H9 (cell line): ENCODE results near the gene SLC9A9. TPM values are rescaled to one million over a fixed set of nuclear protein-coding genes. Genes with fewer than 3 reads are reported as not detected.

Experiments used
- DNase-seq: peaks from one replicate; pipeline ENCODE4 v3.0.0-alpha.2; 2017
- H2AFZ ChIP-seq: one replicate; pipeline ENCODE4 v1.6.1; 2013; ENCODE audit warnings: mild to moderate bottlenecking, low read length, control low read depth, moderate library complexity
- H2AK5ac ChIP-seq: 2 replicates; pipeline ENCODE4 v1.6.1; 2013; ENCODE audit warnings: low read length, control low read depth, mixed read lengths; ENCODE audit not compliant: insufficient read length
- H2BK120ac ChIP-seq: one replicate; pipeline ENCODE4 v1.6.1; 2013; ENCODE audit warnings: low read depth, mild to moderate bottlenecking, low read length, control low read depth, inconsistent platforms; ENCODE audit not compliant: poor library complexity, severe bottlenecking
- H2BK12ac ChIP-seq: 2 replicates; pipeline ENCODE4 v1.6.1; 2013; ENCODE audit warnings: low read length, control low read depth, mixed read lengths, low read depth; ENCODE audit not compliant: insufficient read length
- H2BK15ac ChIP-seq: 2 replicates; pipeline ENCODE4 v1.6.1; 2013; ENCODE audit warnings: low read depth, low read length, control low read depth
- H2BK20ac ChIP-seq: one replicate; pipeline ENCODE4 v1.6.1; 2013; ENCODE audit warnings: low read depth, mild to moderate bottlenecking, low read length, control low read depth, inconsistent platforms; ENCODE audit not compliant: poor library complexity, severe bottlenecking
- H2BK5ac ChIP-seq: 2 replicates; pipeline ENCODE4 v1.6.1; 2013; ENCODE audit warnings: low read length, control low read depth, mixed read lengths; ENCODE audit not compliant: insufficient read length
- H3K14ac ChIP-seq: 2 replicates; pipeline ENCODE4 v1.6.1; 2013; ENCODE audit warnings: low read length, control low read depth; ENCODE audit not compliant: insufficient read depth
- H3K18ac ChIP-seq: 2 replicates; pipeline ENCODE4 v1.6.1; 2013; ENCODE audit warnings: low read depth, mild to moderate bottlenecking, mixed read lengths, low read length, control low read depth; ENCODE audit not compliant: insufficient read length
- H3K23ac ChIP-seq: 2 replicates; pipeline ENCODE4 v1.6.1; 2013; ENCODE audit warnings: low read length, control low read depth, mixed read lengths, low read depth; ENCODE audit not compliant: insufficient read length
- H3K23me2 ChIP-seq: 2 replicates; pipeline ENCODE4 v1.6.1; 2013; ENCODE audit warnings: low read depth, mild to moderate bottlenecking, mixed read lengths, low read length, control low read depth; ENCODE audit not compliant: insufficient read length, poor library complexity, severe bottlenecking
- H3K27ac ChIP-seq: 2 replicates; pipeline ENCODE4 v1.5.1; 2013; ENCODE audit warnings: low read length, control low read depth, mixed read lengths, low read depth; ENCODE audit not compliant: insufficient read length
- H3K27me3 ChIP-seq: 2 replicates; pipeline ENCODE4 v1.6.1; 2013; ENCODE audit warnings: low read length, control low read depth, inconsistent platforms; ENCODE audit not compliant: insufficient read depth
- H3K4ac ChIP-seq: 2 replicates; pipeline ENCODE4 v1.6.1; 2013; ENCODE audit warnings: low read depth, mild to moderate bottlenecking, control low read depth, inconsistent platforms, low read length, moderate library complexity
- H3K4me1 ChIP-seq: 2 replicates; pipeline ENCODE4 v1.6.1; 2013; ENCODE audit warnings: low read length, control low read depth, inconsistent platforms; ENCODE audit not compliant: insufficient read depth
- H3K4me2 ChIP-seq: 2 replicates; pipeline ENCODE4 v1.6.1; 2013; ENCODE audit warnings: low read length, control low read depth, mixed read lengths; ENCODE audit not compliant: insufficient read length, insufficient read depth
- H3K56ac ChIP-seq: 2 replicates; pipeline ENCODE4 v1.6.1; 2013; ENCODE audit warnings: low read depth, mild to moderate bottlenecking, mixed read lengths, low read length, control low read depth; ENCODE audit not compliant: insufficient read length
- H3K79me1 ChIP-seq: 2 replicates; pipeline ENCODE4 v1.6.1; 2013; ENCODE audit warnings: low read depth, mild to moderate bottlenecking, moderate library complexity, low read length, control low read depth, inconsistent platforms; ENCODE audit not compliant: insufficient read depth, poor library complexity, severe bottlenecking
- H3K79me2 ChIP-seq: 2 replicates; pipeline ENCODE4 v1.6.1; 2013; ENCODE audit warnings: low read length, control low read depth, inconsistent platforms; ENCODE audit not compliant: insufficient read depth
- H3K9ac ChIP-seq: 2 replicates; pipeline ENCODE4 v1.6.1; 2013; ENCODE audit warnings: low read length, control low read depth, mixed read lengths; ENCODE audit not compliant: insufficient read length; ENCODE audit errors: extremely low read depth
- H3K9me3 ChIP-seq: one replicate; pipeline ENCODE4 v1.6.1; 2013; ENCODE audit warnings: low read depth, low read length, inconsistent platforms; ENCODE audit not compliant: control insufficient read depth
- H3T11ph ChIP-seq: one replicate; pipeline ENCODE4 v1.6.1; 2013; ENCODE audit warnings: mild to moderate bottlenecking, low read length, control low read depth, inconsistent platforms
- H4K20me1 ChIP-seq: one replicate; pipeline ENCODE4 v1.6.1; 2013; ENCODE audit not compliant: control insufficient read depth, insufficient read length, insufficient read depth
- H4K5ac ChIP-seq: 2 replicates; pipeline ENCODE4 v1.6.1; 2013; ENCODE audit warnings: low read depth, mild to moderate bottlenecking, mixed read lengths, low read length, control low read depth; ENCODE audit not compliant: insufficient read length
- H4K8ac ChIP-seq: replicated peaks from 2 replicates; pipeline ENCODE4 v1.6.1; 2013; ENCODE audit warnings: low read length, control low read depth, mixed read lengths, low read depth; ENCODE audit not compliant: insufficient read length
- H4K91ac ChIP-seq: 2 replicates; pipeline ENCODE4 v1.6.1; 2013; ENCODE audit warnings: low read depth, mild to moderate bottlenecking, moderate library complexity, mixed read lengths, low read length, control low read depth; ENCODE audit not compliant: insufficient read length
- H3K27ac Mint-ChIP-seq, 3 experiments: 2 replicates in 2 of 3; 3 replicates in 1 of 3; pipeline ENCODE4 v1.8.0; 2020 to 2021; ENCODE audit warnings: mixed read lengths in 3 of 3, mild to moderate bottlenecking in 1 of 3, moderate library complexity in 1 of 3
- H3K27me3 Mint-ChIP-seq: 2 replicates; pipeline ENCODE4 v1.8.0; 2021; ENCODE audit warnings: low read depth, mild to moderate bottlenecking, moderate library complexity, mixed read lengths
- H3K36me3 Mint-ChIP-seq, 3 experiments: 2 replicates in 2 of 3; 3 replicates in 1 of 3; pipeline ENCODE4 v1.8.0; 2020 to 2021; ENCODE audit warnings: low read depth in 3 of 3, mixed read lengths in 3 of 3; ENCODE audit not compliant: insufficient read depth in 1 of 3
- H3K4me1 Mint-ChIP-seq, 2 experiments: 2 replicates each; pipeline ENCODE4 v1.8.0; 2020; ENCODE audit warnings: mixed read lengths in 2 of 2
- H3K4me3 Mint-ChIP-seq, 2 experiments: 2 replicates in 1 of 2; 3 replicates in 1 of 2; pipeline ENCODE4 v1.8.0; 2020 to 2021; ENCODE audit warnings: mild to moderate bottlenecking in 2 of 2, mixed read lengths in 2 of 2, moderate library complexity in 1 of 2
- H3K9me3 Mint-ChIP-seq, 2 experiments: 2 replicates in 1 of 2; 3 replicates in 1 of 2; pipeline ENCODE4 v1.8.0; 2020; ENCODE audit warnings: mild to moderate bottlenecking in 2 of 2, mixed read lengths in 2 of 2, moderate library complexity in 1 of 2
- CTCF ChIP-seq: fragments of 200-600 bp; sonication (generic); conservative IDR thresholded peaks from 3 replicates; pipeline ENCODE4 v1.8.0; 2021; ENCODE audit warnings: antibody characterized with exemption, mild to moderate bottlenecking
- WGBS: extraction: QIAGEN DNeasy Blood & Tissue Kit; methylation state at CpG from one replicate; pipeline ENCODE4 v1.1.7; 2013; ENCODE audit warnings: missing lambda C conversion rate, low lambda C conversion rate, mixed read lengths; ENCODE audit not compliant: insufficient read length; ENCODE audit errors: extremely low coverage; 5-methylcytosine and 5-hydroxymethylcytosine counted together
- total RNA-seq: library from RNA; stranded (reverse); gene quantifications from 2 replicates; pipeline ENCODE4 v1.2.1, GENCODE V29; 2021

The SLC9A9 gene
- total RNA-seq, 1 experiment from 2014 or later = 0.35 TPM

GRCh38 chr3:143497382-143497781 is 350.9 kb downstream of the SLC9A9 start:
- H3K4ac ChIP-seq = no peak overlapping the region
- no peak overlapping the region for H3K23ac ChIP-seq
- H3T11ph ChIP-seq = no peak overlapping the region
- H4K91ac ChIP-seq = no peak overlapping the region
- H3K4me2 ChIP-seq = no peak overlapping the region
- no peak overlapping the region for H2BK20ac ChIP-seq
- no peak overlapping the region for H2BK12ac ChIP-seq
- H2BK120ac ChIP-seq = no peak overlapping the region
- Mint-ChIP-seq H3K9me3 (no peaks in the 10 kb centered on the region; a peak in 2 of 5 replicates), H3K36me3 (no peaks in the 10 kb centered on the region), H3K4me1 (peaks cover 14 to 17% of the 10 kb centered on the region in 2 experiments), H3K27ac (no peak overlapping the region; a peak in 1 of 7 replicates), H3K27me3 (no peaks in the 10 kb centered on the region), H3K4me3 (no peak overlapping the region)
- no peak for TF ChIP-seq CTCF
- no peak overlapping the region for H3K18ac ChIP-seq
- no peaks in the 10 kb centered on the region for H4K20me1 ChIP-seq
- H4K5ac ChIP-seq = no peak overlapping the region
- H3K14ac ChIP-seq = no peak overlapping the region
- no peak overlapping the region for H3K56ac ChIP-seq
- WGBS = no CpG with 5 or more reads among the region's 3 CpGs
- H2AK5ac ChIP-seq = no peak overlapping the region
- no peaks in the 10 kb centered on the region for H3K79me2 ChIP-seq
- H2AFZ ChIP-seq = peak overlapping the region; percentile 82
- H4K8ac ChIP-seq = no peak overlapping the region
- no peaks in the 10 kb centered on the region for H3K9me3 ChIP-seq
- H3K79me1 ChIP-seq = no peaks in the 10 kb centered on the region
- no peak overlapping the region for H3K9ac ChIP-seq
- H3K4me1 ChIP-seq = no peaks in the 10 kb centered on the region
- no peaks in the 10 kb centered on the region for H3K23me2 ChIP-seq
- DNase-seq = no peak
- no peak overlapping the region for H2BK5ac ChIP-seq
- no peak overlapping the region for H3K27ac ChIP-seq
- H3K27me3 ChIP-seq = no peaks in the 10 kb centered on the region
- H2BK15ac ChIP-seq = no peak overlapping the region
